A549 (cell line): ENCODE measurements around the gene DEFB125. TPM values are rescaled to one million over a fixed set of nuclear protein-coding genes. Genes with fewer than 3 reads are reported as not detected.
A peak's percentile ranks its signal among the peaks of the same experiment; 100 is the strongest.

ENCODE experiments used
- ATAC-seq, 2 experiments: fragments of 200-7000 bp in 1 of 2; fragments of >200 bp in 1 of 2; cut with Nextera tagmentation in 1 of 2; cut with Tn5 transposase in 1 of 2; 3 replicates each; pipeline versions ENCODE4 v1.8.0 to v1.9.1; 2018 to 2020; ENCODE audit warnings: mild to moderate bottlenecking in 1 of 2, moderate library complexity in 1 of 2
- CTCF ChIA-PET: fragments of 300-600 bp; sonication (Branson Sonifier 250); formaldehyde crosslinking; extraction: SDS; loops from one replicate; lab custom pipeline; 2021; ENCODE audit warnings: antibody characterized with exemption, inconsistent platforms; lab: Yijun Ruan, JAX
- POLR2A ChIA-PET: fragments of 350-600 bp; formaldehyde crosslinking; extraction: SDS; loops from one replicate; lab custom pipeline; 2021; ENCODE audit warnings: antibody characterized with exemption, inconsistent platforms; lab: Yijun Ruan, JAX
- DNase-seq, 2 experiments: peaks; one replicate each; pipeline versions ENCODE4 v3.0.0 to v3.0.0-alpha.2; 2011 to 2016; ENCODE audit warnings: low read depth in 1 of 2, low spot score in 1 of 2
- FAIRE-seq: peaks from 2 replicates; lab custom pipeline; 2011; peaks lifted over from hg19 to GRCh38; lab: Jason Lieb, UNC
- H3K27ac ChIP-seq, 2 experiments: fragments of >200 bp; sonication (Bioruptor Twin); formaldehyde crosslinking; 3 replicates each; pipeline ENCODE4 v1.5.1; 2016 to 2017
- H3K4me1 ChIP-seq: fragments of >200 bp; sonication (Bioruptor Twin); formaldehyde crosslinking; 3 replicates; pipeline ENCODE4 v1.6.1; 2016
- H3K4me2 ChIP-seq: fragments of >200 bp; sonication (Bioruptor Twin); formaldehyde crosslinking; 3 replicates; pipeline ENCODE4 v1.6.1; 2016
- H3K4me3 ChIP-seq: fragments of >200 bp; sonication (Bioruptor Twin); formaldehyde crosslinking; 3 replicates; pipeline ENCODE4 v1.5.1; 2016
- H3K9me3 ChIP-seq: fragments of >200 bp; sonication (Bioruptor Twin); formaldehyde crosslinking; 3 replicates; pipeline ENCODE4 v1.6.1; 2016
- ATOH8 ChIP-seq: fragments of 250-450 bp; sonication (Bioruptor Pico); IDR thresholded peaks from 2 replicates; pipeline ENCODE4 v1.5.0; 2020; ENCODE audit warnings: low read depth, mild to moderate bottlenecking, moderate library complexity
- BHLHE40 ChIP-seq: IDR thresholded peaks from 2 replicates; pipeline ENCODE4 v1.6.1; 2012; ENCODE audit warnings: low read depth, low read length, inconsistent platforms
- CEBPB ChIP-seq, 2 experiments: fragments of >200 bp in 1 of 2; sonication (Bioruptor Twin) in 1 of 2; formaldehyde crosslinking in 1 of 2; IDR thresholded peaks; 2 replicates each; pipeline ENCODE4 v1.6.1; 2012 to 2016
- CTCF ChIP-seq: fragments of >200 bp; sonication (Bioruptor Twin); formaldehyde crosslinking; IDR thresholded peaks from 3 replicates; pipeline ENCODE4 v1.5.1; 2016
- EHF ChIP-seq: fragments of 250-450 bp; sonication (Bioruptor Pico); IDR thresholded peaks from 2 replicates; pipeline ENCODE4 v1.5.0; 2020; ENCODE audit warnings: mild to moderate bottlenecking
- EHMT2 ChIP-seq: fragments of 200-600 bp; sonication (generic); IDR thresholded peaks from 2 replicates; pipeline ENCODE4 v1.6.1; 2016; ENCODE audit warnings: antibody characterized with exemption, low read depth, mild to moderate bottlenecking, moderate library complexity
- ESRRA ChIP-seq: fragments of 150-350 bp; IDR thresholded peaks from 2 replicates; pipeline ENCODE4 v1.6.1; 2014; ENCODE audit warnings: mild to moderate bottlenecking, low read length, borderline replicate concordance
- FOSL2 ChIP-seq, 2 experiments: fragments of 450-650 bp in 1 of 2; fragments of >200 bp in 1 of 2; sonication (Bioruptor Twin) in 1 of 2; formaldehyde crosslinking; IDR thresholded peaks; 2 replicates each; pipeline versions ENCODE4 v1.5.0 to v1.6.1; 2016 to 2020; ENCODE audit warnings: mild to moderate bottlenecking in 1 of 2, moderate library complexity in 1 of 2
- FOXS1 ChIP-seq: fragments of 250-450 bp; sonication (Bioruptor Pico); IDR thresholded peaks from 2 replicates; pipeline ENCODE4 v1.5.0; 2020; ENCODE audit warnings: mild to moderate bottlenecking, moderate library complexity
- GATA3 ChIP-seq: IDR thresholded peaks from 2 replicates; pipeline ENCODE4 v1.6.1; 2012; ENCODE audit warnings: borderline replicate concordance
- HEYL ChIP-seq: fragments of 250-450 bp; sonication (Bioruptor Pico); IDR thresholded peaks from 2 replicates; pipeline ENCODE4 v1.8.0; 2021; ENCODE audit warnings: mild to moderate bottlenecking, moderate library complexity
- HOXA7 ChIP-seq: fragments of 250-450 bp; sonication (Bioruptor Pico); IDR thresholded peaks from 2 replicates; pipeline ENCODE4 v1.5.0; 2020; ENCODE audit warnings: mild to moderate bottlenecking, moderate library complexity
- HOXB13 ChIP-seq: fragments of 250-450 bp; sonication (Bioruptor Pico); IDR thresholded peaks from 2 replicates; pipeline ENCODE4 v1.5.0; 2020; ENCODE audit warnings: low read depth, mild to moderate bottlenecking, moderate library complexity
- HOXB5 ChIP-seq: fragments of 250-450 bp; sonication (Bioruptor Pico); IDR thresholded peaks from 2 replicates; pipeline ENCODE4 v1.5.0; 2020; ENCODE audit warnings: mild to moderate bottlenecking, moderate library complexity
- JUN ChIP-seq, 2 experiments: fragments of >200 bp; sonication (Bioruptor Twin); formaldehyde crosslinking; IDR thresholded peaks; 2 replicates in 1 of 2; 3 replicates in 1 of 2; pipeline ENCODE4 v1.6.1; 2016 to 2017
- JUNB ChIP-seq: fragments of >200 bp; sonication (Bioruptor Twin); formaldehyde crosslinking; IDR thresholded peaks from 2 replicates; pipeline ENCODE4 v1.6.1; 2016
- MAFK ChIP-seq: fragments of 450-650 bp; IDR thresholded peaks from 2 replicates; pipeline ENCODE4 v1.6.1; 2014; ENCODE audit not compliant: partially characterized antibody
- MYC ChIP-seq: IDR thresholded peaks from 2 replicates; pipeline ENCODE4 v1.6.1; 2012; ENCODE audit warnings: mild to moderate bottlenecking, inconsistent platforms, low read length, improper control_type of control experiment, borderline replicate concordance
- NFE2L2 ChIP-seq: fragments of 150-350 bp; conservative IDR thresholded peaks from 2 replicates; pipeline ENCODE4 v1.6.1; 2014; ENCODE audit warnings: low read length
- NR3C1 ChIP-seq: fragments of >200 bp; sonication (Bioruptor Twin); formaldehyde crosslinking; IDR thresholded peaks from 3 replicates; pipeline ENCODE4 v1.6.1; 2017
- POLR2A ChIP-seq: IDR thresholded peaks from 2 replicates; pipeline ENCODE4 v1.6.1; 2012; ENCODE audit warnings: mild to moderate bottlenecking, low read length
- POLR2AphosphoS2 ChIP-seq: conservative IDR thresholded peaks from 2 replicates; pipeline ENCODE4 v1.6.1; 2012; ENCODE audit warnings: low read length, improper control_type of control experiment, inconsistent platforms
- TP53 ChIP-seq: fragments of 250-450 bp; sonication (Bioruptor Pico); IDR thresholded peaks from 2 replicates; pipeline ENCODE4 v1.5.0; 2021; ENCODE audit warnings: mild to moderate bottlenecking, moderate library complexity
- ZC3H11A ChIP-seq: fragments of 450-650 bp; IDR thresholded peaks from 2 replicates; pipeline ENCODE4 v1.6.1; 2014; ENCODE audit warnings: antibody characterized with exemption, mild to moderate bottlenecking
- ZNF302 ChIP-seq: fragments of 250-450 bp; sonication (Bioruptor Pico); IDR thresholded peaks from 2 replicates; pipeline ENCODE4 v1.9.0; 2021; ENCODE audit warnings: inconsistent platforms, mild to moderate bottlenecking, moderate library complexity
- ZSCAN20 ChIP-seq: fragments of 250-450 bp; sonication (Bioruptor Pico); IDR thresholded peaks from 2 replicates; pipeline ENCODE4 v1.8.0; 2022; ENCODE audit warnings: mild to moderate bottlenecking, moderate library complexity
- WGBS: methylation state at CpG from one replicate; pipeline ENCODE4 v1.1.6; 2017; ENCODE audit errors: missing lambda C conversion rate; 5-methylcytosine and 5-hydroxymethylcytosine counted together
- polyA plus RNA-seq, 4 experiments: library from polyadenylated mRNA; depleted of rRNA in 3 of 4; stranded (reverse); fragments of >200 nt; fragmentation: RNase III in 1 of 4; extraction: RNeasy Plus Mini Kit Qiagen cat#74134 plus additional on column Dnase treatment in 1 of 4; gene quantifications; 2 replicates in 3 of 4; 3 replicates in 1 of 4; pipeline ENCODE4 v1.2.3, GENCODE V29; 2011 to 2017

DEFB125 gene
- polyA plus RNA-seq, 2 of the 4 experiments (the other 2 are of a cell fraction), result not detected

- POLR2A ChIA-PET, result no interaction called here
- no peak overlapping the region for H3K4me3 ChIP-seq
- no peak for FAIRE-seq
- H3K9me3 ChIP-seq, result peaks cover 26% of the 10 kb centered on the region
- no peak overlapping the region for H3K27ac ChIP-seq
- TF ChIP-seq EHMT2, result no peak
- no peak overlapping the region for H3K4me2 ChIP-seq
- CTCF ChIA-PET, result no interaction called here
- ATAC-seq, result peak; percentile 26 to 39; a peak in 3 of 6 replicates
- no peak for DNase-seq
- H3K4me1 ChIP-seq, result no peaks in the 10 kb centered on the region
- WGBS, result 60% methylated on average over 1 of the region's 1 CpG
These were observed 26.2 kb upstream of the DEFB125 start for GRCh38 chr20:61230-61629.

GRCh38 chr20:61757-62156 lies 25.7 kb upstream of the DEFB125 start:
- H3K27ac ChIP-seq, result no peak overlapping the region
- H3K4me2 ChIP-seq, result no peak overlapping the region
- DNase-seq, result peak in 1 of 2 experiments; percentile 39
- CTCF ChIA-PET, result no interaction called here
- no peaks in the 10 kb centered on the region for H3K4me1 ChIP-seq
- no peak overlapping the region for H3K4me3 ChIP-seq
- POLR2A ChIA-PET, result no interaction called here
- FAIRE-seq, result no peak
- ATAC-seq, result peak; percentile 28 to 39; a peak in 3 of 6 replicates
- TF ChIP-seq MAFK (no peak), EHF (no peak), ZC3H11A (no peak), NR3C1 (no peak), HOXB5 (CRISPR knock-in tag) (no peak), POLR2A (no peak), CTCF (no peak), ZNF302 (CRISPR knock-in tag) (no peak)
- WGBS, result 30% methylated on average over 5 of the region's 5 CpGs
- peaks cover 26% of the 10 kb centered on the region for H3K9me3 ChIP-seq

GRCh38 chr20:62487-62886 lies 25.0 kb upstream of the DEFB125 start:
- Histone ChIP-seq H3K9me3 (peaks cover 26% of the 10 kb centered on the region), H3K4me2 (no peak overlapping the region), H3K4me3 (no peak overlapping the region), H3K27ac (no peak overlapping the region), H3K4me1 (no peaks in the 10 kb centered on the region)
- ATAC-seq (0 out of 6 replicates have a peak, but pooled peaks of 1 of the 2 experiments have one; percentile 32), DNase-seq (no peak), FAIRE-seq (no peak)
- TF ChIP-seq JUN (IDR thresholded peaks at IDR 0.05) (no peak), NFE2L2 (no peak), FOXS1 (CRISPR knock-in tag) (no peak)
- CTCF ChIA-PET, result no interaction called here
- POLR2A ChIA-PET, result no interaction called here
- whole genome bisulfite sequencing, result 21% methylated on average over 3 of the region's 3 CpGs

GRCh38 chr20:64026-64603 lies 23.4 kb upstream of the DEFB125 start:
- CTCF ChIA-PET, result no interaction called here
- H3K9me3 ChIP-seq, result peaks cover 26% of the 10 kb centered on the region
- no peak overlapping the region for H3K4me3 ChIP-seq
- no peak for DNase-seq
- no peak overlapping the region for H3K4me2 ChIP-seq
- no peak for TF ChIP-seq HOXA7 (CRISPR knock-in tag)
- no peak for TF ChIP-seq ESRRA
- TF ChIP-seq BHLHE40, result no peak
- TF ChIP-seq HEYL (CRISPR knock-in tag), result no peak
- no peak for TF ChIP-seq ZSCAN20
- no peak for TF ChIP-seq HOXB13 (CRISPR knock-in tag)
- no peak for TF ChIP-seq EHF
- no peak for TF ChIP-seq POLR2AphosphoS2
- TF ChIP-seq JUNB, result no peak
- no peak for TF ChIP-seq CEBPB (IDR thresholded peaks at IDR 0.05)
- no peak for TF ChIP-seq JUN (IDR thresholded peaks at IDR 0.05)
- TF ChIP-seq ATOH8 (CRISPR knock-in tag), result no peak
- no peak for TF ChIP-seq TP53 (CRISPR knock-in tag)
- no peak for TF ChIP-seq MYC
- TF ChIP-seq GATA3, result no peak
- no peak for TF ChIP-seq FOSL2 (IDR thresholded peaks at IDR 0.05)
- TF ChIP-seq FOSL2 (CRISPR knock-in tag; IDR thresholded peaks at IDR 0.05), result no peak
- 40% methylated on average over 3 of the region's 3 CpGs for WGBS
- ATAC-seq, result no peak
- H3K4me1 ChIP-seq, result no peaks in the 10 kb centered on the region
- no peak overlapping the region for H3K27ac ChIP-seq
- POLR2A ChIA-PET, result no interaction called here
- FAIRE-seq, result no peak
